HG03571 (cell line): ENCODE results near the gene IFNA1.
A peak's percentile ranks its signal among the peaks of the same experiment; 100 is the strongest.
"Not testable (repeated sequence)": the region's sequence is repeated elsewhere in the genome, so short reads cannot be mapped to it uniquely, and the experiment has no call there.

Experiments used
- ATAC-seq: cut with Tn5 transposase; IDR thresholded peaks from one replicate; pipeline ENCODE4 v1.9.1; 2021; ENCODE audit not compliant: unreplicated experiment

The IFNA1 gene

GRCh38 chr9:21443849-21444625 lies 3.8 kb downstream of the IFNA1 start:
- peak; percentile 95 for ATAC-seq

- not testable (repeated sequence) for ATAC-seq
These were observed 9.1 kb downstream of the IFNA1 start for GRCh38 chr9:21449312-21449711.

- ATAC-seq: no peak
These were observed 10.6 kb downstream of the IFNA1 start for GRCh38 chr9:21450733-21451394.

DNA sequence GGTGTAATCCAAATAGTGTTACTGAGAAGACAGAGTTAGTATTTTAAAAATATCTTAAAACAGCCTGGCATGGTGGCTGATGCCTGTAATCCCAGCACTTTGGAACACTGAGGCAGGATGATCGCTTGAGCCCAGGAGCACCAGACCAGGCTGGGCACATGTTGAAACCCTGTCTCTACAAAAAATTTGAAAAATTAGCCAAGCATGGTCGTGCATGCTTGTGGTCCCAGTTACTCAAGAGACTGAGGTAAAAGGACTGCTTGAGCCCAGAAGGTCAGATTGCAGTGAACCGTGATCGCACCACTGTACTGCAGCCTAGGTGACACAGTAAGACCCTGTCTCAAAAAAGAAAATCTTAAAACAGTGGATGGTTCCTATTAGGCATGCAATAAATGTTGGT lies 12.4 kb downstream of the IFNA1 start:
- ATAC-seq: no peak

GRCh38 chr9:21454149-21454548 lies 13.9 kb downstream of the IFNA1 start:
- ATAC-seq: no peak

DNA sequence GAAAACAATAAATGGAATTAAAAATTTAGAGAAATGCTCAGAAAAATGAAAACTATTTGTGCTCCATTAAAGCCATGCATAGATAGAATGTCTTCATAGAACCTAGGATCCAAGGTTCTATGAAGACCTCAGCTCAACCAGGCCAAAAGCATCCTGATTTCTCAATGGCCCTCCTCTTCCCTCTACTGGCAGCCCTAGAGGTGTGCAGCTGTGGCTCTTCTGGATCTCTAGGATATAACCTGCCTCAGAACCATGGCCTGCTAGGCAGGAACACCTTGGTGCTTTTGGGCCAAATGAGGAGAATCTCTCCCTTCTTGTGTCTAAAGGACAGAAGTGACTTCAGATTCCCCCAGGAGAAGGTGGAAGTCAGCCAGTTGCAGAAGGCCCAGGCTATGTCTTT lies 15.1 kb downstream of the IFNA1 start:
- no peak for ATAC-seq

GRCh38 chr9:21461377-21461776 lies 21.1 kb downstream of the IFNA1 start:
- no peak for ATAC-seq

- no peak for ATAC-seq
These were observed 24.9 kb downstream of the IFNA1 start for GRCh38 chr9:21465138-21465537.

- ATAC-seq: no peak
These were observed 25.8 kb downstream of the IFNA1 start for GRCh38 chr9:21465859-21466518.

GRCh38 chr9:21470126-21470525 lies 29.9 kb downstream of the IFNA1 start:
- no peak for ATAC-seq

GRCh38 chr9:21473236-21473635 lies 33.0 kb downstream of the IFNA1 start:
- no peak for ATAC-seq

- ATAC-seq: no peak
These were observed 37.2 kb downstream of the IFNA1 start for GRCh38 chr9:21477466-21477865.

- no peak for ATAC-seq
These were observed 39.0 kb downstream of the IFNA1 start for GRCh38 chr9:21479152-21479702.

- ATAC-seq: no peak
These were observed 41.3 kb downstream of the IFNA1 start for GRCh38 chr9:21481470-21482056.

DNA sequence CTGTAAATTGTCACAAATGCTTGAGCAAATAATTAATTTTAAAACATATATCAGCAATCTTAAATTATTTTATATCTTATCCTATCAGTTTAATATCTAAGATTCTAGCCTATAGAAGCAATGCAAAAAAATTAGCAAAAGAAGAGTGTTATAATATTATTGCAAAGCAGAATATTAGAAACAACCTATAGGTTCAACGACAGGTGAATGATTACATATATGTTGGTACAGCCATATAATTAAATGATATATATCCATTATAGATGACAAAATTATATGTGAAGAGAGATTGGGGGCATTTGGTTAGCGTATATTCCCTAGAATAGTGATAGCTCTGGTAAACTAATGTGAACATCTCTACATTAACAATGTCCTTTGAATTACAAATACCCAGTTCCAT lies 42.0 kb downstream of the IFNA1 start, which contains the start of gene IFNE:
Gene IFNE (minus strand): TSS at position 101 of the 400 bp plus-strand sequence. CDS start 619 bp downstream, outside the sequence.
- ATAC-seq: no peak
